Glutamatergic neuron (in vitro differentiated cells): ENCODE measurements around the gene SH3PXD2A. TPM values are rescaled to one million over a fixed set of nuclear protein-coding genes. Genes with fewer than 3 reads are reported as not detected.

ENCODE experiments used
- DNase-seq: peaks from one replicate; pipeline ENCODE4 v3.0.0; 2022
- H3K27ac Mint-ChIP-seq: one replicate; pipeline ENCODE4 v1.8.0; 2020; ENCODE audit warnings: mild to moderate bottlenecking, mixed read lengths, inconsistent platforms; ENCODE audit not compliant: unreplicated experiment
- H3K27me3 Mint-ChIP-seq: one replicate; pipeline ENCODE4 v1.8.0; 2020; ENCODE audit warnings: mild to moderate bottlenecking, moderate library complexity, mixed read lengths, inconsistent platforms; ENCODE audit not compliant: unreplicated experiment
- H3K36me3 Mint-ChIP-seq: one replicate; pipeline ENCODE4 v1.8.0; 2020; ENCODE audit warnings: mild to moderate bottlenecking, mixed read lengths, inconsistent platforms; ENCODE audit not compliant: unreplicated experiment
- H3K4me1 Mint-ChIP-seq: one replicate; pipeline ENCODE4 v1.8.0; 2020; ENCODE audit warnings: mild to moderate bottlenecking, low read depth, mixed read lengths, inconsistent platforms; ENCODE audit not compliant: unreplicated experiment
- H3K4me3 Mint-ChIP-seq: one replicate; pipeline ENCODE4 v1.8.0; 2020; ENCODE audit warnings: mild to moderate bottlenecking, mixed read lengths, inconsistent platforms; ENCODE audit not compliant: unreplicated experiment
- H3K9me3 Mint-ChIP-seq: one replicate; pipeline ENCODE4 v1.8.0; 2020; ENCODE audit warnings: mild to moderate bottlenecking, moderate library complexity, mixed read lengths, inconsistent platforms; ENCODE audit not compliant: unreplicated experiment
- CTCF ChIP-seq: fragments of 200-600 bp; sonication (generic); IDR thresholded peaks from one replicate; pipeline ENCODE4 v1.5.0; 2021; ENCODE audit not compliant: partially characterized antibody, unreplicated experiment
- total RNA-seq: library from RNA; stranded (reverse); fragmentation: NEBNext Ultra II Directional; extraction: Animal tissue kit (Norgen Biotek cat#: 25700); gene quantifications from one replicate; pipeline ENCODE4 v1.2.1, GENCODE V29; 2021; ENCODE audit not compliant: unreplicated experiment

SH3PXD2A gene
- total RNA-seq, 1 donor from 2014 or later, result 16.7 TPM

- H3K9me3 Mint-ChIP-seq, result peaks cover 10% of the 10 kb centered on the region
- peaks cover 11% of the 10 kb centered on the region for H3K27me3 Mint-ChIP-seq
- no peak overlapping the region for H3K4me3 Mint-ChIP-seq
- H3K4me1 Mint-ChIP-seq, result peaks cover 11% of the 10 kb centered on the region
- DNase-seq, result no peak
- no peak overlapping the region for H3K27ac Mint-ChIP-seq
- no peak for TF ChIP-seq CTCF
- no peaks in the 10 kb centered on the region for H3K36me3 Mint-ChIP-seq
Observed at GRCh38 chr10:103620352-103620740, 235.0 kb downstream of the SH3PXD2A start.

GRCh38 chr10:103619424-103620351 lies 235.7 kb downstream of the SH3PXD2A start:
- Mint-ChIP-seq H3K9me3 (peaks cover 12% of the 10 kb centered on the region), H3K4me3 (no peak overlapping the region), H3K27me3 (peaks cover 11% of the 10 kb centered on the region), H3K36me3 (no peaks in the 10 kb centered on the region), H3K4me1 (peaks cover 17% of the 10 kb centered on the region), H3K27ac (peak overlapping the region; percentile 52)
- no peak for TF ChIP-seq CTCF
- DNase-seq, result no peak

- Mint-ChIP-seq H3K36me3 (no peaks in the 10 kb centered on the region), H3K27me3 (peaks cover 14% of the 10 kb centered on the region), H3K4me3 (no peak overlapping the region), H3K27ac (peak overlapping the region; percentile 52), H3K9me3 (peaks cover 15% of the 10 kb centered on the region), H3K4me1 (peaks cover 22% of the 10 kb centered on the region)
- no peak for DNase-seq
- no peak for TF ChIP-seq CTCF
Observed at GRCh38 chr10:103618575-103619423, 236.6 kb downstream of the SH3PXD2A start.

GRCh38 chr10:103617602-103618385 lies 237.6 kb downstream of the SH3PXD2A start:
- no peak overlapping the region for H3K4me3 Mint-ChIP-seq
- no peaks in the 10 kb centered on the region for H3K36me3 Mint-ChIP-seq
- no peak overlapping the region for H3K27ac Mint-ChIP-seq
- peaks cover 15% of the 10 kb centered on the region for H3K9me3 Mint-ChIP-seq
- peaks cover 14% of the 10 kb centered on the region for H3K27me3 Mint-ChIP-seq
- no peak for TF ChIP-seq CTCF
- DNase-seq, result no peak
- H3K4me1 Mint-ChIP-seq, result peaks cover 22% of the 10 kb centered on the region
